Osteocyte (in vitro differentiated cells): ENCODE measurements around the gene FANK1. TPM values are rescaled to one million over a fixed set of nuclear protein-coding genes. Genes with fewer than 3 reads are reported as not detected.

Experiments
- DNase-seq: peaks from one replicate; pipeline ENCODE4 v3.0.0; 2021; ENCODE audit warnings: mixed read lengths; ENCODE audit not compliant: unreplicated experiment; ENCODE audit errors: extremely low spot score
- H3K27ac Mint-ChIP-seq: one replicate; pipeline ENCODE4 v1.8.0; 2021; ENCODE audit warnings: mild to moderate bottlenecking, mixed read lengths; ENCODE audit not compliant: unreplicated experiment
- H3K27me3 Mint-ChIP-seq: one replicate; pipeline ENCODE4 v1.8.0; 2021; ENCODE audit warnings: mixed read lengths; ENCODE audit not compliant: unreplicated experiment
- H3K36me3 Mint-ChIP-seq: one replicate; pipeline ENCODE4 v1.8.0; 2021; ENCODE audit warnings: mixed read lengths; ENCODE audit not compliant: unreplicated experiment
- H3K4me1 Mint-ChIP-seq: one replicate; pipeline ENCODE4 v1.8.0; 2021; ENCODE audit warnings: mixed read lengths; ENCODE audit not compliant: unreplicated experiment
- H3K4me3 Mint-ChIP-seq: one replicate; pipeline ENCODE4 v1.8.0; 2021; ENCODE audit warnings: mild to moderate bottlenecking, moderate library complexity, mixed read lengths; ENCODE audit not compliant: unreplicated experiment
- H3K9me3 Mint-ChIP-seq: one replicate; pipeline ENCODE4 v1.8.0; 2021; ENCODE audit warnings: mixed read lengths; ENCODE audit not compliant: unreplicated experiment
- total RNA-seq: library from RNA; stranded (reverse); gene quantifications from 2 replicates; pipeline ENCODE4 v1.2.1, GENCODE V29; 2021
- TF ChIP-seq, protein P1 (sequence below): fragments of 200-600 bp; sonication (generic); IDR thresholded peaks from 2 replicates; pipeline ENCODE4 v1.5.0; 2021; ENCODE audit warnings: antibody characterized with exemption, mild to moderate bottlenecking, moderate library complexity

The FANK1 gene
- total RNA-seq, 1 donor from 2014 or later, result 2.0 TPM

DNA sequence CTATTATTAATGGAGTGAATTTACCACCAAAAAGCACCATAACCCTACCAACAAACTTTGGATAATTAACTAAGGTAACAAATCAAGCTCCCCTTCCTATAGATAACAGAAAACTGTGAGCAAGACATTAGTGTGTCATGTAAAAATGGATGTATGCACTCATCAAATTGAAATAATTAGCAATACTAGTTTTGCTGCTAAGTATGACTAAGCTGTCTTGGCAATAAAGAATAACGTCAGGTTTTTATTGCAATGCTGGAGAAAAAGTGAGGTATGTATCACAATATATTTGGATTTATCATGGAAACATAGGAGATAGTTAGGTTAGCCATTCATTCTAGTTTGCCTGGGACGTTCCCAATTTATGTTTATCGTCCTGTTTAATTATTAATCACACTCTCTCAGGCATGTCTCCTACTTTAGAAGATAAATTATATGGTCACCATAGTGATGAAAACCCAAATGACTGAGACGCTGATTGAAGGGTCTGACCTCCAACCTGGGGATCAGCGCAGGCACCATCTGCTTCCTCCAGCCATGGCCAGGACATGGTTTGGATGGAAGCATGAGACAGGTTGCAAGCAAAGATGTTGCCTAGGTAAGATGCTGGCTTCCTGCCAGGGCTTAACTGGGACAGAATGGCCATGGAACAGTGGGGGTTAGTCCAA lies 125.6 kb downstream of the FANK1 start:
- Mint-ChIP-seq H3K9me3 (no peaks in the 10 kb centered on the region), H3K4me1 (peaks cover 1% of the 10 kb centered on the region), H3K27me3 (no peaks in the 10 kb centered on the region), H3K36me3 (peaks cover 15% of the 10 kb centered on the region), H3K27ac (no peak overlapping the region), H3K4me3 (no peak overlapping the region)
- TF ChIP-seq, protein P1, sequence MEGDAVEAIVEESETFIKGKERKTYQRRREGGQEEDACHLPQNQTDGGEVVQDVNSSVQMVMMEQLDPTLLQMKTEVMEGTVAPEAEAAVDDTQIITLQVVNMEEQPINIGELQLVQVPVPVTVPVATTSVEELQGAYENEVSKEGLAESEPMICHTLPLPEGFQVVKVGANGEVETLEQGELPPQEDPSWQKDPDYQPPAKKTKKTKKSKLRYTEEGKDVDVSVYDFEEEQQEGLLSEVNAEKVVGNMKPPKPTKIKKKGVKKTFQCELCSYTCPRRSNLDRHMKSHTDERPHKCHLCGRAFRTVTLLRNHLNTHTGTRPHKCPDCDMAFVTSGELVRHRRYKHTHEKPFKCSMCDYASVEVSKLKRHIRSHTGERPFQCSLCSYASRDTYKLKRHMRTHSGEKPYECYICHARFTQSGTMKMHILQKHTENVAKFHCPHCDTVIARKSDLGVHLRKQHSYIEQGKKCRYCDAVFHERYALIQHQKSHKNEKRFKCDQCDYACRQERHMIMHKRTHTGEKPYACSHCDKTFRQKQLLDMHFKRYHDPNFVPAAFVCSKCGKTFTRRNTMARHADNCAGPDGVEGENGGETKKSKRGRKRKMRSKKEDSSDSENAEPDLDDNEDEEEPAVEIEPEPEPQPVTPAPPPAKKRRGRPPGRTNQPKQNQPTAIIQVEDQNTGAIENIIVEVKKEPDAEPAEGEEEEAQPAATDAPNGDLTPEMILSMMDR, result no peak
- DNase-seq, result no peak

- Mint-ChIP-seq H3K4me3 (no peak overlapping the region), H3K27me3 (no peaks in the 10 kb centered on the region), H3K27ac (no peak overlapping the region), H3K9me3 (no peaks in the 10 kb centered on the region), H3K36me3 (peaks cover 13% of the 10 kb centered on the region), H3K4me1 (no peaks in the 10 kb centered on the region)
- TF ChIP-seq, protein P1, result no peak
- no peak for DNase-seq
Observed at GRCh38 chr10:126022841-126023240, 126.5 kb downstream of the FANK1 start.

- Mint-ChIP-seq H3K9me3 (peaks cover 6% of the 10 kb centered on the region), H3K4me1 (no peaks in the 10 kb centered on the region), H3K36me3 (peaks cover 18% of the 10 kb centered on the region), H3K4me3 (no peak overlapping the region), H3K27ac (no peak overlapping the region), H3K27me3 (no peaks in the 10 kb centered on the region)
- TF ChIP-seq, protein P1, result no peak
- DNase-seq, result no peak
Observed at GRCh38 chr10:126027692-126028091, 131.3 kb downstream of the FANK1 start.

DNA sequence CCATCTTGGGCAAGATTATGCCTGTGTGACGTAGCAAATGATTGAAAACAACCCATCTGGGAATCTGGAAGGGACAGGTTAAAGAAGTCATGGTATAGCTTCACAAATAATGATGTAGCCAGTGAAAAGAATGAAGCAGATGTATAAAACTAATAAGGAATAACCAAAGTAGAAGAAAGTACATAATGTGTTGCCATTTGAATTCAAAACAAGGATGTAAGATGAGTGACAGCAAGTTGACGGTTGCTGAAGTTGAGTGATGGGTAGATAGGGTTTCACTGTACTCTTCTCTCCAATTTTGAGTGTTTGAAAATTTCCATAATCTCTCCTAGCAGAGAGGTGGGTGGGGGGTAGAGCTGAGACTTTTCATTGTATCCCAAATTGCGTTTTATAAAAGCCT lies 133.6 kb downstream of the FANK1 start:
- peaks cover 20% of the 10 kb centered on the region for H3K9me3 Mint-ChIP-seq
- H3K4me3 Mint-ChIP-seq, result no peak overlapping the region
- no peaks in the 10 kb centered on the region for H3K27me3 Mint-ChIP-seq
- H3K27ac Mint-ChIP-seq, result no peak overlapping the region
- no peak for DNase-seq
- TF ChIP-seq, protein P1, result no peak
- peaks cover 25% of the 10 kb centered on the region for H3K36me3 Mint-ChIP-seq
- no peaks in the 10 kb centered on the region for H3K4me1 Mint-ChIP-seq

DNA sequence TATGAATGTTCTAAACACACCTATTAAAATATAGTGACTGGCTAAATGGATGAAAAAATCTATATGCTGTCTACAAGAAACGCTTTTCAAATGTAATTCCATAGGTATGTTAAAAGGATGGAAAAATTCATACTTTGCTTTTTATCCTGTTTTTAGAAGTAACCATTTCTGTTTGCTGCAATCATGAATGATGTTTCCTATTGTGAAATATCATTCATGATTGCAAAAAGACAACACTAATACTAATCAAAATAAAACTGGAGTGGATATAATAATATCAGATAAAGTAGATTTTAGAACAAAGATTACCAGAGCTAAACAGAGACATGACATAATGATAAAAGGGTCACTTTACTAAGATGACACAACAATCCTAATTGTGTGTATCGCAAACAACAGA lies 138.2 kb downstream of the FANK1 start:
- peaks cover 15% of the 10 kb centered on the region for H3K9me3 Mint-ChIP-seq
- TF ChIP-seq, protein P1, result no peak
- H3K27ac Mint-ChIP-seq, result no peak overlapping the region
- peaks cover 15% of the 10 kb centered on the region for H3K36me3 Mint-ChIP-seq
- DNase-seq, result no peak
- no peak overlapping the region for H3K4me3 Mint-ChIP-seq
- H3K27me3 Mint-ChIP-seq, result no peaks in the 10 kb centered on the region
- H3K4me1 Mint-ChIP-seq, result no peaks in the 10 kb centered on the region
